ENCODE measurements around the gene HOXC9.

Gene HOXC9

DNA sequence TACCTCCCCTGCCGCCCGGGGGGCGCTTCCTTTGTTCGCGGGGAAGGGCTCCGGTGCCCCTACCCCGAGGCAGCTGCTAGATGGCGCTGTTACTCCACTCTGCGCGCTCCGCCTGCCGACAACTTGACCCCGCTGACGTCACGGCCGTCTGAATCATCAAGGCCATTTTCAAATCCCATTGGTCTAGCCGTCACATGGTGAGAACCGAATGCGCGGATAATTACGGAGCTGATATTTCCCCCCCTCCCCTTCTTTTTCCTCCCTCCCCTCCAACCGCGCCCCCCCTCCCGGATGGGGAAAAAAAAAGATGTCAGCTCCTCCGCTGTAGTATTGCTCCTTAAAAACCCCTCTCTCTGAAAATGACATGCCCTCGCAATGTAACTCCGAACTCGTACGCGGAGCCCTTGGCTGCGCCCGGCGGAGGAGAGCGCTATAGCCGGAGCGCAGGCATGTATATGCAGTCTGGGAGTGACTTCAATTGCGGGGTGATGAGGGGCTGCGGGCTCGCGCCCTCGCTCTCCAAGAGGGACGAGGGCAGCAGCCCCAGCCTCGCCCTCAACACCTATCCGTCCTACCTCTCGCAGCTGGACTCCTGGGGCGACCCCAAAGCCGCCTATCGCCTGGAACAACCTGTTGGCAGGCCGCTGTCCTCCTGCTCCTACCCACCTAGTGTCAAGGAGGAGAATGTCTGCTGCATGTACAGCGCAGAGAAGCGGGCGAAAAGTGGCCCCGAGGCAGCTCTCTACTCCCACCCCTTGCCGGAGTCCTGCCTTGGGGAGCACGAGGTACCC lies 14.9 kb upstream of the HOXC9 start, which contains the start of gene HOXC10:
TSS of gene HOXC10 (plus strand) at position 246 of the 791 bp plus-strand sequence. CDS start at position 360, 114 bp downstream.
- no peaks in the 10 kb centered on the region for H3K36me3 Mint-ChIP-seq
- no peaks in the 10 kb centered on the region for H3K9me3 Mint-ChIP-seq
- peaks cover 29% of the 10 kb centered on the region for H3K4me1 Mint-ChIP-seq
- CTCF ChIA-PET = interaction anchor here (0.6 to 1.8 kb wide), 7 partner anchors 27 to 231 kb away, joined by 3 to 12 read pairs (median 3); no protein-coding TSS in a partner anchor
- H3K27me3 Mint-ChIP-seq = peaks cover 100% of the 10 kb centered on the region
- peak within 1 kb of the TSS; percentile 83 for H3K27ac Mint-ChIP-seq
- peak; percentile 85 for DNase-seq
- peak within 1 kb of the TSS; percentile 46 for H3K4me3 Mint-ChIP-seq

GRCh38 chr12:53985692-53985993 lies 14.3 kb upstream of the HOXC9 start:
- Mint-ChIP-seq H3K4me3 (peak overlapping the region; percentile 46), H3K27ac (no peak overlapping the region), H3K4me1 (peaks cover 29% of the 10 kb centered on the region), H3K36me3 (no peaks in the 10 kb centered on the region), H3K27me3 (peaks cover 100% of the 10 kb centered on the region), H3K9me3 (no peaks in the 10 kb centered on the region)
- CTCF ChIA-PET = interaction anchor here (0.8 to 1.8 kb wide), 4 partner anchors 214 to 223 kb away, joined by 3 to 4 read pairs (median 3); no protein-coding TSS in a partner anchor
- no peak for DNase-seq

DNA sequence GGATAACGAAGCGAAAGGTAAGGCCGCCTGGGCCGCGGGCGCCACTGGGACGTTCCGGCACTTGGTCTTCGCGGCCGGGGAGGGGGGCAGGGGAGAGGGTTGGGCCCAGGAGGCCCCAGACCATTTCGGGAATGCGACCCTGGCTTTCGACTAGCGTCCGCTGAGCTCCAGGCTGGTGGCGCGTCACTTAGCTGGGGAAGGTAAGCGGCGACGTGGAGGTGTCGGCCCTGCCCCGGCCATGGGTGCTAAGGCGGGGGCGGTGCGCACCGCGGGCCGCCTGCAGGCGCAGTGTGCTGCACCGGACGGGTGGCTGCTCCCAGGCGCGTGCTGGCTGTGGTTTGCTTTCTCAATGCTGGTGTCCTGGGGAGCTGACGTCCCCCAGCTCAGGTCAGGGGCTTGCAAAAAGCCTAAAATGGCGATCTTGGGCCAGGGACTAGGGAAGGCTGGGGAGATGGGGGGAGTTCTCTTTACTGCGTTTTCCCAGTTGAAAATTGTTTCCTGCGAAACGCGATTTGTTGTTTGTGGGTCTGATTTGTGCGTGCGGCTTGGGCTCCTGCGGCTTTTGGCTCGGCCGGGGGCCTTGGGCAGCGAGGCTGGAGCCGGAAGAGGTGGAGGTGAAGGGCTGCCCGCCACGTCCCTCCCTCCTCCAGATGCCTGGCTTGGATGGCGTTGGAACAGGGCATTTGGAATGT lies 13.8 kb upstream of the HOXC9 start:
- Mint-ChIP-seq H3K4me3 (no peak overlapping the region), H3K27me3 (peaks cover 100% of the 10 kb centered on the region), H3K36me3 (no peaks in the 10 kb centered on the region), H3K4me1 (peaks cover 29% of the 10 kb centered on the region), H3K9me3 (no peaks in the 10 kb centered on the region), H3K27ac (no peak overlapping the region)
- DNase-seq = no peak
- CTCF ChIA-PET = interaction anchor here (1.1 to 1.8 kb wide), 3 partner anchors 214 to 221 kb away, joined by 3 to 4 read pairs (median 3); no protein-coding TSS in a partner anchor

DNA sequence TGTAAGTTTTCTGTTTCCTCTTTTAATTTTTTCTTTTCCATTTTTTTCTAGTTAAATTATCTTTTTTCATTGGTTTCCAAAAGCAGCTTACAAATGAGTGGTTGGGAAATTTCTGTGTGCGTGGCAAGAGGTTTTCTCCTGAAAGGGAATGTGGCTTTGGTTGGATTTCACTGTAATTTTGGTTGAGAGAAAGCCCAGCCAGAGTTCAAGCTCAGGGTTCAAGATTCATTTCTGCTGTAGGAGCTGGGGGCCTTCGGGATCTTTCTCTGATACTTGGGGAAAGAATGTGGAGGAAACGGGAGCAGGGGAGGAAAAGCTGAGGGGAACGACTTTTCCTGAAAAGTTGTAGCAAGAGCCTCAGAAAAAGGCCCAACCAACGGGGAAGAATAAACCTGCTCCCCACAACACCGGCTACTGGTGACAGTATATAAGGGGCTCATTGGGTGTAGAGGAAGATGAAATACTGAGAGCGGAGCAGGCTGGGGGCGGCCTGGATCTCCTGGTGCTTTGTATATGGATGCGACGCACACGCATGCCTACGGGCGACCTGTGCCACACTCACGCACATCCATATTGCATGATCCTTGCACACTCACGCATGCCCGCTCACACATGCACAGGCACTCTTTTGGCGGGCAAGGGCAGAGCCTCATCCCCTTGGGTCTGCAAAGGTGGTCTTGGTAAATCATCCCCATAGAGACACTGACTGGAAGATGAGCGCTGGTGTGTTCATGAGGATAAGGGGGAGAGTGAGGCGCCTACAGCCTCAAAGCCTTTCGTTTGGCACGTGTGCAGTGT lies 13.1 kb upstream of the HOXC9 start:
- peaks cover 29% of the 10 kb centered on the region for H3K4me1 Mint-ChIP-seq
- CTCF ChIA-PET = interaction anchor here (1.1 to 2.1 kb wide), 4 partner anchors 21 to 228 kb away, joined by 3 to 5 read pairs (median 4); no protein-coding TSS in a partner anchor
- H3K27me3 Mint-ChIP-seq = peaks cover 100% of the 10 kb centered on the region
- no peaks in the 10 kb centered on the region for H3K9me3 Mint-ChIP-seq
- no peak for DNase-seq
- H3K4me3 Mint-ChIP-seq = no peak overlapping the region
- no peaks in the 10 kb centered on the region for H3K36me3 Mint-ChIP-seq
- no peak overlapping the region for H3K27ac Mint-ChIP-seq

- Mint-ChIP-seq H3K36me3 (no peaks in the 10 kb centered on the region), H3K4me3 (no peak overlapping the region), H3K4me1 (peaks cover 29% of the 10 kb centered on the region), H3K27ac (no peak overlapping the region), H3K27me3 (peaks cover 100% of the 10 kb centered on the region), H3K9me3 (no peaks in the 10 kb centered on the region)
- CTCF ChIA-PET = interaction anchor here (0.7 to 2.1 kb wide), 9 partner anchors 16 to 241 kb away, joined by 3 to 7 read pairs (median 5); partner anchors contain the start of gene HOXC5
- no peak for DNase-seq
These were observed 12.2 kb upstream of the HOXC9 start for GRCh38 chr12:53987787-53988230.

GRCh38 chr12:53988541-53989226 lies 11.3 kb upstream of the HOXC9 start:
- CTCF ChIA-PET = interaction anchor here (1.0 to 2.1 kb wide), 7 partner anchors 44 to 242 kb away, joined by 3 to 7 read pairs (median 6); partner anchors contain the start of gene HOXC5
- no peak for DNase-seq
- Mint-ChIP-seq H3K9me3 (no peaks in the 10 kb centered on the region), H3K36me3 (no peaks in the 10 kb centered on the region), H3K4me1 (peaks cover 29% of the 10 kb centered on the region), H3K27ac (no peak overlapping the region), H3K4me3 (no peak overlapping the region), H3K27me3 (peaks cover 100% of the 10 kb centered on the region)

DNA sequence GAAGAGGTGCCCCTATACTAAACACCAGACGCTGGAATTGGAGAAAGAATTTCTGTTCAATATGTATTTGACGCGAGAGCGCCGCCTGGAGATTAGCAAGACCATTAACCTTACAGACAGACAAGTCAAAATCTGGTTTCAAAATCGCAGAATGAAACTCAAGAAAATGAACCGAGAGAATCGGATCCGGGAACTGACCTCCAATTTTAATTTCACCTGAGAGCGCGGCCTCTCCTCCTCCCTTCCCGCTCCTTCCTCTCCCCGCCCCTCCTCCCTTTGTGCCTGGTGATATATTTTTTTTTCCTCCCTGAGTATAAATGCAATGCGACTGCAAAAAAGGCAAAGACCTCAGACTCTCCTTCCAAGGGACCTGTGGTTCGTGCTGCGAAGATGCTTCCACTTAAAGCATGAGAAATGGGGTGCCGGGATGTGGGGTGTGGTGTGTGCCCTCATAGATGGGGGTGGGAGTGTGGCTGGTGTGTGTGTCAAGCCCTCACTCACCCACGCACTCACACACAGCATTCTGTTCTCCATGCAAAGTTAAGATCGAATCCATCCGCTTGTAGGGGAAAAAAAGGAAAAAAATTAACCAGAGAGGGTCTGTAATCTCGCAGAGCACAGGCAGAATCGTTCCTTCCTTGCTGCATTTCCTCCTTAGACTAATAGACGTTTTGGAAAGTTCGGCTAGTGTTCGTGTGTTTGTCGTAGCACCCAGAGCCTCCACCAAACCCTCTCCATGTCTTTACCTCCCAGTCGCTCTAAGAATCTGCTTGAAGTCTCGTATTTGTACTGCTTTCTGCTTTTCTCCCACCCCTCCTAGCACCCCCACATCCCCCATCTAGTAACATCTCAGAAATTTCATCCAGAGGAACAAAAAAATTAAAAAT lies 10.5 kb upstream of the HOXC9 start:
- Mint-ChIP-seq H3K4me3 (peak overlapping the region; percentile 25), H3K4me1 (peaks cover 33% of the 10 kb centered on the region)

GRCh38 chr12:53990311-53991076 lies 9.5 kb upstream of the HOXC9 start:
- Mint-ChIP-seq H3K4me3 (no peak overlapping the region), H3K4me1 (peaks cover 33% of the 10 kb centered on the region), H3K27ac (no peak overlapping the region), H3K9me3 (no peaks in the 10 kb centered on the region), H3K27me3 (peaks cover 100% of the 10 kb centered on the region), H3K36me3 (peaks cover 2% of the 10 kb centered on the region)
- DNase-seq = no peak
- CTCF ChIA-PET = interaction anchor here (1.0 to 1.9 kb wide), 4 partner anchors 42 to 217 kb away, joined by 3 to 7 read pairs (median 6); partner anchors contain the start of gene HOXC5

More for the DNA sequence above, 10.5 kb upstream of the HOXC9 start:
- H3K27me3 Mint-ChIP-seq = peaks cover 100% of the 10 kb centered on the region
- DNase-seq = peak; percentile 61
- H3K9me3 Mint-ChIP-seq = no peaks in the 10 kb centered on the region
- CTCF ChIA-PET = interaction anchor here (1.3 to 2.1 kb wide), 7 partner anchors 43 to 242 kb away, joined by 3 to 7 read pairs (median 6); partner anchors contain the start of gene HOXC5
- H3K36me3 Mint-ChIP-seq = peaks cover 2% of the 10 kb centered on the region
- H3K27ac Mint-ChIP-seq = no peak overlapping the region

- CTCF ChIA-PET = interaction anchor here (1.0 to 1.9 kb wide), 6 partner anchors 15 to 224 kb away, joined by 3 to 7 read pairs (median 4); partner anchors contain the start of gene HOXC5
- Mint-ChIP-seq H3K27ac (no peak overlapping the region), H3K9me3 (no peaks in the 10 kb centered on the region), H3K36me3 (peaks cover 2% of the 10 kb centered on the region), H3K4me1 (peaks cover 35% of the 10 kb centered on the region), H3K27me3 (peaks cover 100% of the 10 kb centered on the region), H3K4me3 (no peak overlapping the region)
- no peak for DNase-seq
These were observed 8.9 kb upstream of the HOXC9 start for GRCh38 chr12:53991077-53991460.

GRCh38 chr12:53992377-53992889 lies 7.5 kb upstream of the HOXC9 start:
- peaks cover 34% of the 10 kb centered on the region for H3K4me1 Mint-ChIP-seq
- CTCF ChIA-PET = interaction anchor here (0.5 to 1.7 kb wide), 7 partner anchors 12 to 222 kb away, joined by 3 to 4 read pairs (median 3); no protein-coding TSS in a partner anchor
- H3K4me3 Mint-ChIP-seq = no peak overlapping the region
- peaks cover 2% of the 10 kb centered on the region for H3K36me3 Mint-ChIP-seq
- peaks cover 100% of the 10 kb centered on the region for H3K27me3 Mint-ChIP-seq
- no peak for DNase-seq
- H3K27ac Mint-ChIP-seq = no peak overlapping the region
- H3K9me3 Mint-ChIP-seq = no peaks in the 10 kb centered on the region

DNA sequence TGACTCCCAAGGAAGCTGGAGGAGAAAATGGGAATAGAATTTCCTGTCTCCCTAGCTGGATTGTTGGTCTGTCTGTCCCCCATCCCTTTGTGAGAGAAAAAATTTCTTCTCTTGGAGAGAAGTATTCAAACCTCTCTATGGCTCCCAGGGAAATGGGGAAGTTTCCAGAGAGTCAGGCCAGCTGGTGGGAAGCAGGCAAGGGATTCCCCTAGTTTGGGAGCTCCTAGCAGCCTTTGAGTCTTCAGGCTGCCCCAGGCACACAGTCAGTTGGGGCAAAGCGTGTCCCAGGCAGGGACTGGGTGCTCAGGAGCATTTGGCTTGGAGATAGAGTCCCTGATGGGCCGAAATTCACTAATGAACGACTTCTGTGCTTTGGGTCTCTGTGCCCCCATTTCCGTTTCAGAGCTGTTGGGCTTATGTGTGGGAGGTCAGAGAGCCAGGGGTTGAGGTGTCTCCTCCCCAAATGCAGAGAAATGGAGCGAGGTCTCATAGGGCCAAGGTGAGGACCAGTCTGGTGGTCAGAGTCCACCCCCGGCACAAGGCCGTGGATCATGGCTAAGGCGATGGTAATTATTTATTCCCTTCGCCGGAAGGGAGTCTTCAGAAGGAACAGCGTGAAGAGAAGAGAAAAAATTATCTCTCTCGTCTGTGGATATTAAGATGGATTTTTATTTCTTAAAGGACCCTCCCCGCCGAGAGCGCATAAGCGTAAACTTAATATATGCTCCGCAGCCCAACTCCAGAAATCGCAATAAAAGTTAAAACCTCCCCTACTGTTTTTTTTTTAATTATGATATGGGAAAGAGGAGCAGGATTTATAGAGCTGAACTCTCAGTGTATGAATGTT lies 6.6 kb upstream of the HOXC9 start:
- CTCF ChIA-PET = interaction anchor here (0.5 to 1.0 kb wide), 3 partner anchors 11 to 214 kb away, joined by 3 to 4 read pairs (median 3); no protein-coding TSS in a partner anchor
- H3K27me3 Mint-ChIP-seq = peaks cover 100% of the 10 kb centered on the region
- no peak overlapping the region for H3K4me3 Mint-ChIP-seq
- H3K27ac Mint-ChIP-seq = peak overlapping the region; percentile 68
- H3K36me3 Mint-ChIP-seq = peaks cover 2% of the 10 kb centered on the region
- DNase-seq = no peak
- no peaks in the 10 kb centered on the region for H3K9me3 Mint-ChIP-seq
- peaks cover 34% of the 10 kb centered on the region for H3K4me1 Mint-ChIP-seq

Measured in activated naive CD4-positive, alpha-beta T cell treated with anti-CD3 and anti-CD28 coated beads, Interleukin-2, amount 10 ng/mL, durations not matched to agents 7 days and 5 days (primary cell).